ENCODE data around the gene TNFSF12. TPM values are rescaled to one million over a fixed set of nuclear protein-coding genes. Genes with fewer than 3 reads are reported as not detected.

The TNFSF12 gene
- polyA plus RNA-seq, 1 experiment = 27.1 TPM

GRCh38 chr17:7538050-7538449 is 10.8 kb upstream of the TNFSF12 start:
- ChIA-PET POLR2A (no interaction called here), CTCF (interaction anchor here (2.5 kb wide), 1 partner anchor 23 kb away, joined by 6 read pairs; the partner anchor contains the start of gene SENP3)
- Histone ChIP-seq H3K27ac (ENCODE audit: low read depth, low read length) (no peak overlapping the region), H3K27me3 (ENCODE audit: control insufficient read depth, insufficient read depth, low read length) (no peaks in the 10 kb centered on the region), H3K9me3 (ENCODE audit: control insufficient read depth, insufficient read depth, low read length) (peaks cover 15% of the 10 kb centered on the region), H3K4me3 (ENCODE audit: low read depth, low read length) (no peak overlapping the region)
- TF ChIP-seq, protein P1, sequence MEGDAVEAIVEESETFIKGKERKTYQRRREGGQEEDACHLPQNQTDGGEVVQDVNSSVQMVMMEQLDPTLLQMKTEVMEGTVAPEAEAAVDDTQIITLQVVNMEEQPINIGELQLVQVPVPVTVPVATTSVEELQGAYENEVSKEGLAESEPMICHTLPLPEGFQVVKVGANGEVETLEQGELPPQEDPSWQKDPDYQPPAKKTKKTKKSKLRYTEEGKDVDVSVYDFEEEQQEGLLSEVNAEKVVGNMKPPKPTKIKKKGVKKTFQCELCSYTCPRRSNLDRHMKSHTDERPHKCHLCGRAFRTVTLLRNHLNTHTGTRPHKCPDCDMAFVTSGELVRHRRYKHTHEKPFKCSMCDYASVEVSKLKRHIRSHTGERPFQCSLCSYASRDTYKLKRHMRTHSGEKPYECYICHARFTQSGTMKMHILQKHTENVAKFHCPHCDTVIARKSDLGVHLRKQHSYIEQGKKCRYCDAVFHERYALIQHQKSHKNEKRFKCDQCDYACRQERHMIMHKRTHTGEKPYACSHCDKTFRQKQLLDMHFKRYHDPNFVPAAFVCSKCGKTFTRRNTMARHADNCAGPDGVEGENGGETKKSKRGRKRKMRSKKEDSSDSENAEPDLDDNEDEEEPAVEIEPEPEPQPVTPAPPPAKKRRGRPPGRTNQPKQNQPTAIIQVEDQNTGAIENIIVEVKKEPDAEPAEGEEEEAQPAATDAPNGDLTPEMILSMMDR (IDR thresholded peaks at IDR 0.05; ENCODE audit: low read depth, low read length) = no peak
- no peak for DNase-seq (ENCODE audit: low read depth, low spot score)

DNA sequence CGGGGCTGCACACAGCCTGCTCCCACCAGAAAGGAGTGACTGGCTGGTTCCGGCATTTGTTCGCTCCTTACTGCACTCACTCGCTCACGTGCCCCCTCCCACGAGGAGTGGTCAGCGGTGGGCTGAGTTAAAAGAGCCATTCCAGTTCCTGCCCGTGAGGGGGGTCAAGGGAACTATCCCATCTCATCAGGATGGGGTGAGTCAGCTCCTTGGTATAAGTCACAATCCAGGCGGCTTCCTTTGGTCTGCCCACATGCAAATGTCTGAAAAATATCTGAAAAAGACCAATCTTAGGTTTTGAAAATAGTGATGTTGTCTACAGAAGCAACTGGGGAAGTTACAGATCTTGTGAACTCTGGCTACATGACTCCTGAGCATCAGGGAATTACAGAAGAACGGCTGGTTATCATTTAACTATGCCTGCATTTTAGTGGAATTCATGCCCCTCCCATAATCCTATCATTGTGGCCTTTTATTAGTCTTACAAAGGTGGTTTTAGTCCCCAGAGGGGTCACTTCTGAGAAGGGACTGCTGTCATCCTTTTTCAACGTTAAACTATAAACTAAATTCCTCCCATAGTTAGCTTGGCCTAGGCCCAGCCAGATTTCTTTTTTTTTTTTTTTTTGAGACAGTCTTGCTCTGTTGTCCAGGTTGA is 9.8 kb upstream of the TNFSF12 start:
- Histone ChIP-seq H3K27me3 (ENCODE audit: control insufficient read depth, insufficient read depth, low read length) (peaks cover 4% of the 10 kb centered on the region), H3K4me3 (ENCODE audit: low read depth, low read length) (no peak overlapping the region), H3K27ac (ENCODE audit: low read depth, low read length) (no peak overlapping the region), H3K9me3 (ENCODE audit: control insufficient read depth, insufficient read depth, low read length) (peaks cover 15% of the 10 kb centered on the region)
- DNase-seq (ENCODE audit: low read depth, low spot score) = no peak
- POLR2A ChIA-PET = no interaction called here
- CTCF ChIA-PET = interaction anchor here (2.5 kb wide), 1 partner anchor 22 kb away, joined by 6 read pairs; the partner anchor contains the start of gene SENP3
- TF ChIP-seq, protein P1 (IDR thresholded peaks at IDR 0.05; ENCODE audit: low read depth, low read length) = no peak

DNA sequence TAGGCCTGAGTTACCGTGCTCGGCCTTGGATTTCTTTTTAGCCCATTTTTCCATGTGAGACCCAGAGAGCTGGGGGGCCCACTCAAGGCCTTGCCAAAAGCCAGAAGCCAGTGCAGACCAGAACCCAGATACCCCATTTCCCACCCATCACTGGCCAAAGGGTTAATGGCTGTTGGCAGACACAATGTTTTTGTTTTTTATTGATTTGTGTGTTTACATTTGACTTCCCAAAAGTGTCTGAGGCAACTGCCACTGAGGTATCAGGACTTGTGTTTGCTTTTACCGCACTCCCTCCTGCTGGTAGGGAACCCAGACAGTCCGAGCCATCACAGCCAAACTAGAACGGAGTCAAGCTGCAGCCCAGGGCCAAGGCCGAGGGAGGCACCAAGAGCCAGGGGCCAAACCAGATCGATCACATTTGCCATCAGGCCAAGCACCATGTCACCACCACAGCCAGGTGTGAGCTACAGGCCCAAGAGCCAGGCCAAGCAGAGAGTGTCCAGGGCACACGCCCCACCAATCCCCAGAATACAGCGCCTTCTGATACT is 7.7 kb upstream of the TNFSF12 start:
- CTCF ChIA-PET = interaction anchor here (1.2 to 1.9 kb wide), 2 partner anchors 20 to 27 kb away, joined by 4 to 9 read pairs; no protein-coding TSS in a partner anchor
- DNase-seq (ENCODE audit: low read depth, low spot score) = no peak
- Histone ChIP-seq H3K4me3 (ENCODE audit: low read depth, low read length) (no peak overlapping the region), H3K27ac (ENCODE audit: low read depth, low read length) (no peak overlapping the region), H3K9me3 (ENCODE audit: control insufficient read depth, insufficient read depth, low read length) (peaks cover 15% of the 10 kb centered on the region), H3K27me3 (ENCODE audit: control insufficient read depth, insufficient read depth, low read length) (peaks cover 4% of the 10 kb centered on the region)
- TF ChIP-seq, protein P1 (IDR thresholded peaks at IDR 0.05; ENCODE audit: low read depth, low read length) = no peak
- POLR2A ChIA-PET = no interaction called here

GRCh38 chr17:7544911-7545310 is 3.9 kb upstream of the TNFSF12 start:
- Histone ChIP-seq H3K9me3 (ENCODE audit: control insufficient read depth, insufficient read depth, low read length) (no peaks in the 10 kb centered on the region; the same call in 1 of the 2 replicates), H3K4me3 (ENCODE audit: low read depth, low read length) (no peak overlapping the region), H3K27me3 (ENCODE audit: control insufficient read depth, insufficient read depth, low read length) (peaks cover 4% of the 10 kb centered on the region), H3K27ac (ENCODE audit: low read depth, low read length) (no peak overlapping the region)
- POLR2A ChIA-PET = no interaction called here
- no peak for DNase-seq (ENCODE audit: low read depth, low spot score)
- TF ChIP-seq, protein P1 (IDR thresholded peaks at IDR 0.05; ENCODE audit: low read depth, low read length) = no peak
- CTCF ChIA-PET = interaction anchor here (1.1 kb wide), 1 partner anchor 16 kb away, joined by 5 read pairs; no protein-coding TSS in a partner anchor

DNA sequence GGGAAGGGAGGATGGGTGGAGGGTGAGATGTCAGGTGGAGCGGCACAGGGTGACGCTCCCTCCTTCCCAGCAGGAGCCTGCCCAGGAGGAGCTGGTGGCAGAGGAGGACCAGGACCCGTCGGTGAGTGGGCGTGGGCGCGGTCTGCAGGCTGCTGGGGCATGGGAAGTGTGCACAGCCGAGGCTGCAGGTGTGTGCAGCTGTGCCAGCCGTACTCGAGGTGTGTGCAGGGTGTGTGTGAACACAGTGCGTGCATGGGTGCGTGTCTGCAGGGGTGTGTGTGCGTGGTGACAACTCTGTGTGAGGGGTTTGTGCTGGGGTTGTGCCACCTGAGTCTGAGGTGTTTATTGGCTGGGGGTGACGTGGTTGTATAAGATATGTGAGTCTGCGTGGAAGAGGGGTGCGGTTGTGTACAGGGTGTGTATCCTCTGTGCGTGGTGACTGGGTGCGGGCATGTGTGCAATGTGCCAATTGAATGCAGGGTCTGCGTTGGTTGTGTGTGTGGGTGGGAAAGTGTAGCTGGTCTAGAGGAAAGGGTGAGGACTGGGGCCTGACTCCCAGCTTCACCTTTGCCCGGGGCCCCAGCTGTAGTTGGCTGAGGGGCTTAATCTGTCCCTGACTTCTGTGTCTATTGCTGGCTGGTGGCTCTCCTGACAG is 670 bp downstream of the TNFSF12 start:
- CTCF ChIA-PET = interaction anchor here (1.3 to 1.9 kb wide), 2 partner anchors 11 to 12 kb away, joined by 4 to 8 read pairs; partner anchors contain the start of gene SENP3
- DNase-seq (ENCODE audit: low read depth, low spot score) = no peak
- Histone ChIP-seq H3K4me3 (ENCODE audit: low read depth, low read length) (peak overlapping the region; percentile 70), H3K27me3 (ENCODE audit: control insufficient read depth, insufficient read depth, low read length) (no peaks in the 10 kb centered on the region), H3K27ac (ENCODE audit: low read depth, low read length) (no peak overlapping the region), H3K9me3 (ENCODE audit: control insufficient read depth, insufficient read depth, low read length) (no peaks in the 10 kb centered on the region; the same call in 1 of the 2 replicates)
- POLR2A ChIA-PET = no interaction called here
- TF ChIP-seq, protein P1 (IDR thresholded peaks at IDR 0.05; ENCODE audit: low read depth, low read length) = no peak
